Pancreas (tissue), 10 donors: ENCODE data around the gene ADK. TPM values are rescaled to one million over a fixed set of nuclear protein-coding genes. Genes with fewer than 3 reads are reported as not detected.

ENCODE experiments used
- ATAC-seq, 4 donors: fragments of 200-7000 bp; cut with Tn5 transposase; one replicate each; pipeline versions ENCODE4 v1.8.0 to v1.9.1; 2020; ENCODE audit warnings: mild to moderate bottlenecking in 4 of 4, moderate library complexity in 4 of 4
- DNase-seq, 6 donors: peaks; one replicate each; pipeline ENCODE4 v3.0.0-alpha.2; 2020
- FAIRE-seq: peaks from 2 replicates; lab custom pipeline; 2012; peaks lifted over from hg19 to GRCh38; lab: Jason Lieb, UNC
- H3K27ac ChIP-seq, 4 donors: fragments of 200-600 bp; sonication (generic); 1 replicate in 3 of 4; 2 replicates in 1 of 4; pipeline versions ENCODE4 v1.5.0 to v1.8.0; 2020
- H3K27me3 ChIP-seq, 4 donors: fragments of 200-600 bp; one replicate each; pipeline ENCODE4 v1.8.0; 2021
- H3K36me3 ChIP-seq, 3 donors: fragments of 200-600 bp; sonication (generic) in 1 of 3; one replicate each; pipeline versions ENCODE4 v1.5.0 to v1.8.0; 2020 to 2021
- H3K4me1 ChIP-seq, 3 donors: fragments of 200-600 bp; one replicate each; pipeline ENCODE4 v1.8.0; 2021
- H3K4me3 ChIP-seq, 4 donors: fragments of 200-600 bp; sonication (generic) in 2 of 4; one replicate each; pipeline versions ENCODE4 v1.5.0 to v1.8.0; 2020 to 2021
- H3K9me3 ChIP-seq, 4 donors: fragments of 200-600 bp; one replicate each; pipeline ENCODE4 v1.8.0; 2021
- CTCF ChIP-seq, 4 donors: fragments of 200-600 bp; sonication (generic) in 3 of 4; IDR thresholded peaks; one replicate each; pipeline versions ENCODE4 v1.5.0 to v1.8.0; 2021; ENCODE audit warnings: antibody characterized with exemption in 4 of 4
- WGBS, 2 donors: extraction: QIAGEN DNeasy Blood & Tissue Kit; methylation state at CpG; one replicate each; pipeline ENCODE4 v1.1.7; 2013; 5-methylcytosine and 5-hydroxymethylcytosine counted together
- intact Hi-C, 3 donors: fragments of 100-400 bp; cut with DNase I; formaldehyde crosslinking; loops; one replicate each; pipeline versions ENCODE4 v1.11.1 to v1.14.2; 2022
- polyA plus RNA-seq, 2 donors: library from polyadenylated mRNA; stranded (reverse); fragments of 200-250 nt; gene quantifications; one replicate each; pipeline ENCODE4 v1.2.3, GENCODE V29; 2013
- total RNA-seq, 6 donors: library from RNA; stranded (reverse); fragmentation: NEBNext Ultra II Directional in 4 of 6; extraction: Animal tissue kit (Norgen Biotek cat#: 25700) in 4 of 6; gene quantifications; one replicate each; pipeline versions ENCODE4 v1.2.1 to v1.2.4, GENCODE V29; 2021 to 2023
- donor health status: healthy with polysubstance abuse.
- donor health status: DM: no; HTN: no; CAD: no; lungs with moderate emphysema.
- donor health status: DM: no; HTN: no; CAD: no.
- donor health status: control.
- donor health status: control.
- donor health status: Bipolar disorder and iron deficiency.
- donor health status: DM: yes; HTN: yes; CAD: no.
- donor health status: DM: no; HTN: no; CAD: no.
- donor health status: DM: no; HTN: no; CAD: no.
- donor health status: DM: yes; HTN: yes; CAD: no.

Gene ADK
- total and polyA plus RNA-seq, 8 donors, result 6.5 to 17.3 (median 13.4) TPM

- intact Hi-C loops, result no loop called here
- no peak for DNase-seq
- Histone ChIP-seq H3K4me3 (no peak overlapping the region), H3K36me3 (peaks cover 3 to 76% (median 19%) of the 10 kb centered on the region in 3 donors), H3K4me1 (no peaks in the 10 kb centered on the region), H3K9me3 (no peaks in the 10 kb centered on the region), H3K27ac (no peak overlapping the region), H3K27me3 (no peaks in the 10 kb centered on the region)
- no peak for FAIRE-seq
- ATAC-seq, result no peak
- TF ChIP-seq CTCF (IDR thresholded peaks at IDR 0.05), result no peak
- 70 to 77% methylated on average over 4 of the region's 4 CpGs for WGBS, 2 donors
Observed at GRCh38 chr10:74107391-74107790, 43.6 kb upstream of the ADK start.

DNA sequence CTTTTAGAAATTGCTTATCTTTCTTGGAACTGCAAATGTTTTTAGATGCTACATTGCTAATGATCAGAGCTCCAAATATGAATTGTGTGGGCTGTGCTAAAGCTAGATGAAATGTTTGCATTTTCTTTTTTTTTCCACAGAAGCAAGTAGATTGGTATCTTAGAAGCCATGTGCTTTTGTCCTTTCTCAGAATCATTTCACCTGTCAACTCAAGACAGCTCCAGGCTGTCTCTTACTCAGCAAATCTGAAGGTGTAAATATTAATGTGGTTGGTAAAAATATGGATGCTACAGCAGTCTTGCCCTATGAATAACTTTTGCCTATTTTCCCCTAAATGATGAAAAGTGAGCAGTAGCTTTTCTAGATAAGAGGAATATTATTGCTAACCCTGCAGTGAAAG, 41.6 kb upstream of the ADK start:
- no peaks in the 10 kb centered on the region for H3K27me3 ChIP-seq
- H3K27ac ChIP-seq, result no peak overlapping the region
- H3K36me3 ChIP-seq, result peaks cover 3 to 73% (median 13%) of the 10 kb centered on the region in 3 donors
- H3K9me3 ChIP-seq, result no peaks in the 10 kb centered on the region
- DNase-seq (no peak), ATAC-seq (no peak), FAIRE-seq (no peak)
- TF ChIP-seq CTCF (IDR thresholded peaks at IDR 0.05), result no peak
- no peak overlapping the region for H3K4me3 ChIP-seq
- H3K4me1 ChIP-seq, result peaks cover 0 to 3% (median 0%) of the 10 kb centered on the region in 3 donors
- intact Hi-C loops, result no loop called here

- WGBS, 2 donors, result 66 to 75% methylated on average over 1 of the region's 1 CpG
- Histone ChIP-seq H3K27me3 (no peaks in the 10 kb centered on the region), H3K27ac (no peak overlapping the region), H3K4me3 (no peak overlapping the region), H3K36me3 (peaks cover 3 to 73% (median 13%) of the 10 kb centered on the region in 3 donors), H3K4me1 (peaks cover 0 to 3% (median 0%) of the 10 kb centered on the region in 3 donors), H3K9me3 (no peaks in the 10 kb centered on the region)
- no peak for FAIRE-seq
- TF ChIP-seq CTCF (IDR thresholded peaks at IDR 0.05), result no peak
- ATAC-seq, result no peak
- intact Hi-C loops, result no loop called here
- DNase-seq, result no peak
Observed at GRCh38 chr10:74110120-74110519, 40.9 kb upstream of the ADK start.

GRCh38 chr10:74111799-74112198, 39.2 kb upstream of the ADK start:
- ATAC-seq, result no peak
- H3K4me3 ChIP-seq, result no peak overlapping the region
- H3K9me3 ChIP-seq, result no peaks in the 10 kb centered on the region
- no peak for TF ChIP-seq CTCF (IDR thresholded peaks at IDR 0.05)
- 96 to 99% methylated on average over 14 of the region's 14 CpGs for WGBS, 2 donors
- no peaks in the 10 kb centered on the region for H3K27me3 ChIP-seq
- H3K4me1 ChIP-seq, result peaks cover 0 to 3% (median 0%) of the 10 kb centered on the region in 3 donors
- no peak for FAIRE-seq
- intact Hi-C loops, result no loop called here
- H3K36me3 ChIP-seq, result peaks cover 3 to 63% (median 13%) of the 10 kb centered on the region in 3 donors
- DNase-seq, result no peak
- H3K27ac ChIP-seq, result no peak overlapping the region

DNA sequence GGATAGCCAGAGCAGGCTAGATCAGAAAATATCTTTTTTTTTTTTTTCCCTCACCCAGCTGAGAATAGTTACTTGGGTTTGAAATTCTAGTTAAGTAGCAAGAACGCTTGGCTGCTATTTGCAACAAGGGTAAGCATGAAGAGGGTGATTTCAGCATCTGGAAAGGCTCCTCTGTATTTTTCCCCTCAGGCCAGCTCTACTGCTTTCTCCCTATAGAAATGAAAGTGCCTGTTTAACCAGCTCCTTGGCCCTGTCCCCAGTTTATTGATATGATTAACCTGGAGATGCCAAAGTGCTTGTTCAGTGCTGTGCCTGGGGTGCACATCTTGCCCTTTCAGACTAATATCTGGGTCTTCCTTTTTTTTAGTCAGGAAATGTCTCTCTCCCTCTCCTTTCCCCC, 37.5 kb upstream of the ADK start:
- Histone ChIP-seq H3K9me3 (no peaks in the 10 kb centered on the region), H3K27ac (no peak overlapping the region), H3K4me3 (no peak overlapping the region), H3K27me3 (no peaks in the 10 kb centered on the region), H3K36me3 (peaks cover 0 to 58% (median 13%) of the 10 kb centered on the region in 3 donors), H3K4me1 (peaks cover 0 to 3% (median 0%) of the 10 kb centered on the region in 3 donors)
- ATAC-seq, result peak; percentile 30 to 71 (median 56)
- FAIRE-seq, result no peak
- intact Hi-C loops, result no loop called here
- WGBS, 2 donors, result 43 to 53% methylated on average over 1 of the region's 1 CpG
- DNase-seq, result no peak
- TF ChIP-seq CTCF (IDR thresholded peaks at IDR 0.05), result no peak
